B cell (primary cell): ENCODE data around the gene NELL2. TPM values are rescaled to one million over a fixed set of nuclear protein-coding genes. Genes with fewer than 3 reads are reported as not detected.

Experiments used
- ATAC-seq: fragments of 200-7000 bp; cut with Tn5 transposase; one replicate; pipeline ENCODE4 v1.10.0; 2021; ENCODE audit warnings: low read depth, mild to moderate bottlenecking, moderate number of reproducible peaks, moderate library complexity
- CTCF ChIA-PET: fragments of 350-600 bp; sonication (Branson Sonifier 250); formaldehyde crosslinking; loops from one replicate; lab custom pipeline; 2021; ENCODE audit warnings: antibody characterized with exemption, inconsistent platforms; lab: Charles Lee
- POLR2A ChIA-PET: fragments of 350-600 bp; sonication (Branson Sonifier 250); formaldehyde crosslinking; loops from one replicate; lab custom pipeline; 2021; ENCODE audit warnings: antibody characterized with exemption; lab: Charles Lee
- DNase-seq: peaks from one replicate; pipeline ENCODE4 v3.0.0; 2013
- H2AFZ ChIP-seq: 2 replicates; pipeline ENCODE4 v1.6.1; 2012; ENCODE audit warnings: mild to moderate bottlenecking, low read depth, low read length; ENCODE audit not compliant: insufficient read depth, poor library complexity, severe bottlenecking
- H3K27ac ChIP-seq, 2 donors: 1 replicate in 1 of 2; 2 replicates in 1 of 2; pipeline ENCODE4 v1.5.1; 2012 to 2013; ENCODE audit warnings: low read length in 2 of 2, mild to moderate bottlenecking in 2 of 2, moderate library complexity in 1 of 2
- H3K27me3 ChIP-seq, 4 experiments: fragments of 200-600 bp in 1 of 4; sonication (generic) in 1 of 4; replicated peaks in 1 of 4; 1 replicate in 2 of 4; 2 replicates in 2 of 4; pipeline versions ENCODE4 v1.6.1 to v1.7.0; 2013 to 2016; ENCODE audit warnings: low read length in 3 of 4, mild to moderate bottlenecking in 2 of 4, mixed read lengths in 1 of 4, moderate library complexity in 1 of 4; ENCODE audit not compliant: insufficient read depth in 4 of 4, control insufficient read depth in 3 of 4; ENCODE audit errors: control extremely low read depth in 1 of 4
- H3K36me3 ChIP-seq, 2 experiments: replicated peaks in 1 of 2; 1 replicate in 1 of 2; 2 replicates in 1 of 2; pipeline versions ENCODE4 v1.6.1 to v1.7.1; 2013; ENCODE audit warnings: low read length in 1 of 2; ENCODE audit not compliant: insufficient read depth in 2 of 2, control insufficient read depth in 1 of 2; ENCODE audit errors: control extremely low read depth in 1 of 2, extremely low read depth in 1 of 2
- H3K4me1 ChIP-seq, 2 donors: fragments of 200-600 bp in 1 of 2; sonication (generic) in 1 of 2; 1 replicate in 1 of 2; 2 replicates in 1 of 2; pipeline versions ENCODE4 v1.5.1 to v1.6.1; 2013 to 2017; ENCODE audit warnings: low read length in 2 of 2; ENCODE audit not compliant: control insufficient read depth in 2 of 2, insufficient read depth in 2 of 2
- H3K4me2 ChIP-seq: replicated peaks from 2 replicates; pipeline ENCODE3; 2012; ENCODE audit warnings: mild to moderate bottlenecking, low read depth, low read length; ENCODE audit not compliant: poor library complexity, severe bottlenecking
- H3K4me3 ChIP-seq, 5 experiments: fragments of 200-600 bp in 1 of 5; sonication (generic) in 1 of 5; 1 replicate in 3 of 5; 2 replicates in 2 of 5; pipeline versions ENCODE4 v1.5.1 to v1.7.0; 2011 to 2016; ENCODE audit warnings: low read length in 4 of 5, mild to moderate bottlenecking in 4 of 5, low read depth in 2 of 5, control low read depth in 1 of 5, moderate library complexity in 1 of 5; ENCODE audit not compliant: insufficient read depth in 1 of 5; ENCODE audit errors: control extremely low read depth in 1 of 5, extremely low read depth in 1 of 5
- H3K79me2 ChIP-seq: fragments of 200-600 bp; sonication (generic); one replicate; pipeline ENCODE4 v1.6.0; 2016; ENCODE audit warnings: low read length; ENCODE audit not compliant: control insufficient read depth, insufficient read depth
- H3K9ac ChIP-seq: fragments of 200-600 bp; sonication (generic); 2 replicates; pipeline ENCODE4 v1.6.1; 2017; ENCODE audit warnings: mild to moderate bottlenecking, low read length, moderate library complexity
- H3K9me3 ChIP-seq, 3 donors: one replicate each; pipeline versions ENCODE4 v1.6.1 to v1.7.1; 2013; ENCODE audit warnings: low read length in 2 of 3; ENCODE audit not compliant: control insufficient read depth in 2 of 3, insufficient read depth in 1 of 3; ENCODE audit errors: control extremely low read depth in 1 of 3
- H4K20me1 ChIP-seq: 2 replicates; pipeline ENCODE4 v1.6.0; 2012; ENCODE audit warnings: mild to moderate bottlenecking, low read length; ENCODE audit not compliant: insufficient read depth, control insufficient read depth, poor library complexity, severe bottlenecking
- H3K27ac Mint-ChIP-seq: one replicate; pipeline ENCODE4 v1.8.0; 2021; ENCODE audit warnings: mixed read lengths
- H3K27me3 Mint-ChIP-seq: one replicate; pipeline ENCODE4 v1.8.0; 2021; ENCODE audit warnings: mixed read lengths
- H3K4me1 Mint-ChIP-seq: one replicate; pipeline ENCODE4 v1.8.0; 2021; ENCODE audit warnings: mixed read lengths
- H3K4me3 Mint-ChIP-seq: one replicate; pipeline ENCODE4 v1.8.0; 2021; ENCODE audit warnings: mixed read lengths
- H3K9me3 Mint-ChIP-seq: one replicate; pipeline ENCODE4 v1.8.0; 2022; ENCODE audit warnings: mixed read lengths; ENCODE audit not compliant: insufficient read depth
- EZH2 ChIP-seq: IDR thresholded peaks from 2 replicates; pipeline ENCODE4 v1.6.1; 2012; ENCODE audit warnings: borderline replicate concordance, low read depth, mild to moderate bottlenecking, moderate library complexity, low read length; ENCODE audit not compliant: insufficient read depth, poor library complexity, severe bottlenecking
- WGBS: methylation state at CpG from one replicate; pipeline ENCODE4 v1.1.5; 2013; ENCODE audit warnings: missing lambda C conversion rate; ENCODE audit not compliant: insufficient coverage; 5-methylcytosine and 5-hydroxymethylcytosine counted together
- intact Hi-C: fragments of 100-400 bp; cut with micrococcal nuclease; formaldehyde crosslinking; loops from one replicate; pipeline ENCODE4 v1.10.0; 2022
- polyA plus RNA-seq: library from polyadenylated mRNA; depleted of rRNA; stranded (reverse); fragments of >200 nt; gene quantifications from 2 replicates; pipeline ENCODE4 v1.2.3, GENCODE V29; 2012
- total RNA-seq, 2 donors: library from RNA; stranded (reverse); fragments of 120-200 nt in 1 of 2; gene quantifications; 1 replicate in 1 of 2; 2 replicates in 1 of 2; pipeline versions ENCODE4 v1.2.3 to v1.2.4, GENCODE V29; 2013 to 2022
- TF ChIP-seq, protein P1 (sequence below): fragments of 200-600 bp; IDR thresholded peaks from one replicate; pipeline ENCODE4 v1.8.0; 2022; ENCODE audit warnings: antibody characterized with exemption, mild to moderate bottlenecking

NELL2 gene
- total and polyA plus RNA-seq, 2 donors (not counting 1 experiment from before 2014, with no cell fraction given), result 0.22 TPM; not detected in 1

GRCh38 chr12:44858226-44858855, 17.8 kb downstream of the NELL2 start:
- Histone ChIP-seq H3K4me3 (no peak overlapping the region), H4K20me1 (no peaks in the 10 kb centered on the region), H3K4me1 (no peaks in the 10 kb centered on the region), H3K36me3 (no peaks in the 10 kb centered on the region), H3K79me2 (no peaks in the 10 kb centered on the region), H2AFZ (no peak overlapping the region), H3K27ac (no peak overlapping the region), H3K27me3 (no peaks in the 10 kb centered on the region), H3K9ac (no peak overlapping the region), H3K9me3 (peaks cover 0 to 6% (median 0%) of the 10 kb centered on the region in 3 donors), H3K4me2 (no peak overlapping the region)
- CTCF ChIA-PET, result no interaction called here
- intact Hi-C loops, result no loop called here
- Mint-ChIP-seq H3K9me3 (no peaks in the 10 kb centered on the region), H3K27ac (no peak overlapping the region), H3K4me3 (no peak overlapping the region), H3K4me1 (no peaks in the 10 kb centered on the region), H3K27me3 (peaks cover 4% of the 10 kb centered on the region)
- DNase-seq (no peak), ATAC-seq (no peak)
- TF ChIP-seq, protein P1, sequence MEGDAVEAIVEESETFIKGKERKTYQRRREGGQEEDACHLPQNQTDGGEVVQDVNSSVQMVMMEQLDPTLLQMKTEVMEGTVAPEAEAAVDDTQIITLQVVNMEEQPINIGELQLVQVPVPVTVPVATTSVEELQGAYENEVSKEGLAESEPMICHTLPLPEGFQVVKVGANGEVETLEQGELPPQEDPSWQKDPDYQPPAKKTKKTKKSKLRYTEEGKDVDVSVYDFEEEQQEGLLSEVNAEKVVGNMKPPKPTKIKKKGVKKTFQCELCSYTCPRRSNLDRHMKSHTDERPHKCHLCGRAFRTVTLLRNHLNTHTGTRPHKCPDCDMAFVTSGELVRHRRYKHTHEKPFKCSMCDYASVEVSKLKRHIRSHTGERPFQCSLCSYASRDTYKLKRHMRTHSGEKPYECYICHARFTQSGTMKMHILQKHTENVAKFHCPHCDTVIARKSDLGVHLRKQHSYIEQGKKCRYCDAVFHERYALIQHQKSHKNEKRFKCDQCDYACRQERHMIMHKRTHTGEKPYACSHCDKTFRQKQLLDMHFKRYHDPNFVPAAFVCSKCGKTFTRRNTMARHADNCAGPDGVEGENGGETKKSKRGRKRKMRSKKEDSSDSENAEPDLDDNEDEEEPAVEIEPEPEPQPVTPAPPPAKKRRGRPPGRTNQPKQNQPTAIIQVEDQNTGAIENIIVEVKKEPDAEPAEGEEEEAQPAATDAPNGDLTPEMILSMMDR, result no peak
- no peak for TF ChIP-seq EZH2
- POLR2A ChIA-PET, result no interaction called here
- WGBS, result 60% methylated on average over 1 of the region's 4 CpGs

GRCh38 chr12:44852483-44852882, 23.6 kb downstream of the NELL2 start:
- ATAC-seq, result no peak
- Histone ChIP-seq H3K4me1 (peaks cover 5 to 14% of the 10 kb centered on the region in 2 donors), H4K20me1 (no peaks in the 10 kb centered on the region), H3K27me3 (no peaks in the 10 kb centered on the region), H3K9ac (no peak overlapping the region), H3K36me3 (no peaks in the 10 kb centered on the region), H3K9me3 (peaks cover 0 to 1% (median 0%) of the 10 kb centered on the region in 3 donors), H3K79me2 (no peaks in the 10 kb centered on the region), H2AFZ (no peak overlapping the region), H3K4me2 (no peak overlapping the region), H3K27ac (no peak overlapping the region), H3K4me3 (no peak overlapping the region)
- ChIA-PET CTCF (no interaction called here), POLR2A (no interaction called here)
- H3K4me3 Mint-ChIP-seq, result no peak overlapping the region
- peaks cover 14% of the 10 kb centered on the region for H3K4me1 Mint-ChIP-seq
- no CpG with 5 or more reads among the region's 2 CpGs for WGBS
- no peak for TF ChIP-seq EZH2
- TF ChIP-seq, protein P1, result no peak
- H3K27me3 Mint-ChIP-seq, result peaks cover 9% of the 10 kb centered on the region
- no peak overlapping the region for H3K27ac Mint-ChIP-seq
- intact Hi-C loops, result no loop called here
- no peaks in the 10 kb centered on the region for H3K9me3 Mint-ChIP-seq
- DNase-seq, result no peak
